Ishikawa (cell line): ENCODE data around the gene LYPLAL1.

Experiments
- CREB1 ChIP-seq: IDR thresholded peaks from 2 replicates; pipeline ENCODE4 v1.6.1; 2012; ENCODE audit warnings: low read depth
- EP300 ChIP-seq: IDR thresholded peaks from 2 replicates; pipeline ENCODE4 v1.6.1; 2012; ENCODE audit warnings: borderline replicate concordance
- RAD21 ChIP-seq: IDR thresholded peaks from 2 replicates; pipeline ENCODE4 v1.6.1; 2012; ENCODE audit warnings: low read depth
- REST ChIP-seq: IDR thresholded peaks from 2 replicates; pipeline ENCODE4 v1.6.1; 2012; ENCODE audit warnings: low read depth, mild to moderate bottlenecking
- TAF1 ChIP-seq: IDR thresholded peaks from 2 replicates; pipeline ENCODE4 v1.6.1; 2012; ENCODE audit warnings: low read depth, mild to moderate bottlenecking
- TEAD4 ChIP-seq: IDR thresholded peaks from 2 replicates; pipeline ENCODE4 v1.6.1; 2012
- YY1 ChIP-seq: IDR thresholded peaks from 2 replicates; pipeline ENCODE4 v1.6.1; 2012; ENCODE audit warnings: low read depth
- TF ChIP-seq, protein P1 (sequence below): IDR thresholded peaks from 2 replicates; pipeline ENCODE4 v1.6.1; 2012

DNA sequence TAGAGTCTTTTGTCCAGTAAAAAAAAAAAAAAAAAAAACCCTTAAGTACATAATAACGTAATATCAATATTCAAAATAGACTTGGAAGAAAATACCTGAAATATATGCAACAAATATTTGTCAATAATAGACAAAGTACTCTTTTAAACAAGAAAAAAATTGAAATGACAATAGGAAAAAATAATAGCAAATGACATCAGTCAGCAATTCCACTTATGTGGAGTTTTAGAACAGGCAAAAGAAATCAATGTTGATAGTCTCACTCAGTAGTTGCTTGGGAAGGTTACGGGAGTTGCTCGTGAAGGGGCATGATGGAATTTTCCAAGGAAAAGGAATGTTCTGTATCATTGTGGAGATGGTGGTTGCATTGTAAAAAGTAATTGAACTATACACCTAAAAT, 16.9 kb downstream of the LYPLAL1 start:
- no peak for TF ChIP-seq CREB1
- no peak for TF ChIP-seq TAF1
- TF ChIP-seq EP300: no peak
- no peak for TF ChIP-seq RAD21
- TF ChIP-seq YY1: no peak
- no peak for TF ChIP-seq TEAD4
- TF ChIP-seq, protein P1, sequence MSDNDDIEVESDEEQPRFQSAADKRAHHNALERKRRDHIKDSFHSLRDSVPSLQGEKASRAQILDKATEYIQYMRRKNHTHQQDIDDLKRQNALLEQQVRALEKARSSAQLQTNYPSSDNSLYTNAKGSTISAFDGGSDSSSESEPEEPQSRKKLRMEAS: no peak
- no peak for TF ChIP-seq REST
